HEK293 (cell line): ENCODE results near the gene MPG.

Source experiments
- CTCF ChIA-PET: fragments of 350-600 bp; formaldehyde crosslinking; extraction: SDS; loops from one replicate; lab custom pipeline; 2021; ENCODE audit warnings: antibody characterized with exemption; lab: Yijun Ruan, JAX
- POLR2A ChIA-PET: fragments of 300-600 bp; formaldehyde crosslinking; extraction: SDS; loops from one replicate; lab custom pipeline; 2020; ENCODE audit warnings: antibody characterized with exemption, inconsistent platforms; lab: Yijun Ruan, JAX
- H3K27ac ChIP-seq: fragments of 200-500 bp; sonication (Bioruptor generic); 2 replicates; pipeline ENCODE4 v1.5.1; 2014; ENCODE audit warnings: low read depth, low read length, control low read depth, inconsistent platforms; ENCODE audit errors: extremely low read depth
- H3K36me3 ChIP-seq, 2 experiments: fragments of 200-500 bp in 1 of 2; sonication (Bioruptor generic) in 1 of 2; 1 replicate in 1 of 2; 2 replicates in 1 of 2; pipeline ENCODE4 v1.5.1; 2014 to 2017; ENCODE audit warnings: inconsistent platforms in 2 of 2, low read length in 2 of 2; ENCODE audit not compliant: control insufficient read depth in 2 of 2, insufficient read depth in 1 of 2
- H3K4me1 ChIP-seq: fragments of 200-500 bp; sonication (Bioruptor generic); 2 replicates; pipeline ENCODE4 v1.5.1; 2014; ENCODE audit warnings: mild to moderate bottlenecking, low read length, inconsistent platforms; ENCODE audit not compliant: control insufficient read depth, insufficient read depth
- H3K4me3 ChIP-seq: 2 replicates; pipeline ENCODE4 v1.5.1; 2011; ENCODE audit warnings: low read depth, mild to moderate bottlenecking, control low read depth, low read length, moderate library complexity
- H3K9me3 ChIP-seq: fragments of 200-500 bp; sonication (Bioruptor generic); 2 replicates; pipeline ENCODE4 v1.5.1; 2014; ENCODE audit warnings: low read depth, low read length, inconsistent platforms; ENCODE audit not compliant: control insufficient read depth, insufficient read depth
- GLIS2 ChIP-seq: fragments of 450-650 bp; formaldehyde crosslinking; IDR thresholded peaks from 2 replicates; pipeline ENCODE4 v1.5.1; 2016; ENCODE audit warnings: missing biosample characterization, missing genetic modification characterization
- KLF1 ChIP-seq: fragments of 450-650 bp; formaldehyde crosslinking; IDR thresholded peaks from 2 replicates; pipeline ENCODE4 v1.5.1; 2016; ENCODE audit warnings: missing biosample characterization, missing genetic modification characterization
- KLF10 ChIP-seq: fragments of 450-650 bp; IDR thresholded peaks from 2 replicates; pipeline ENCODE4 v1.5.1; 2018; ENCODE audit warnings: missing biosample characterization, mild to moderate bottlenecking, missing genetic modification characterization
- KLF16 ChIP-seq: fragments of 450-650 bp; formaldehyde crosslinking; IDR thresholded peaks from 2 replicates; pipeline ENCODE4 v1.5.1; 2017; ENCODE audit warnings: missing biosample characterization, missing genetic modification characterization
- KLF8 ChIP-seq: fragments of 450-650 bp; formaldehyde crosslinking; IDR thresholded peaks from 2 replicates; pipeline ENCODE4 v1.5.1; 2016; ENCODE audit warnings: missing biosample characterization, missing genetic modification characterization
- OSR2 ChIP-seq: fragments of 450-650 bp; formaldehyde crosslinking; IDR thresholded peaks from 2 replicates; pipeline ENCODE4 v1.5.1; 2016; ENCODE audit warnings: missing biosample characterization, missing genetic modification characterization
- WT1 ChIP-seq: fragments of 450-650 bp; formaldehyde crosslinking; IDR thresholded peaks from 2 replicates; pipeline ENCODE4 v1.5.1; 2016; ENCODE audit warnings: missing biosample characterization, missing genetic modification characterization
- YY2 ChIP-seq: fragments of 450-650 bp; formaldehyde crosslinking; IDR thresholded peaks from 2 replicates; pipeline ENCODE4 v1.5.1; 2016; ENCODE audit warnings: missing biosample characterization, missing genetic modification characterization
- ZBTB7A ChIP-seq: fragments of 450-650 bp; formaldehyde crosslinking; IDR thresholded peaks from 2 replicates; pipeline ENCODE4 v1.5.1; 2016; ENCODE audit warnings: low read depth, missing biosample characterization, missing genetic modification characterization
- ZEB2 ChIP-seq: fragments of 450-650 bp; formaldehyde crosslinking; IDR thresholded peaks from 2 replicates; pipeline ENCODE4 v1.5.1; 2016; ENCODE audit warnings: missing biosample characterization, missing genetic modification characterization
- ZFHX2 ChIP-seq: fragments of 450-650 bp; formaldehyde crosslinking; conservative IDR thresholded peaks from 2 replicates; pipeline ENCODE4 v1.5.1; 2016; ENCODE audit warnings: missing biosample characterization, missing genetic modification characterization
- ZNF561 ChIP-seq: fragments of 450-650 bp; IDR thresholded peaks from 2 replicates; pipeline ENCODE4 v1.5.1; 2018; ENCODE audit warnings: missing biosample characterization, missing genetic modification characterization, borderline replicate concordance
- ZNF776 ChIP-seq: fragments of 450-650 bp; formaldehyde crosslinking; IDR thresholded peaks from 2 replicates; pipeline ENCODE4 v1.5.0; 2017; ENCODE audit warnings: missing biosample characterization, missing genetic modification characterization, borderline replicate concordance
- TF ChIP-seq, protein P1 (sequence below): fragments of 450-650 bp; formaldehyde crosslinking; IDR thresholded peaks from 2 replicates; pipeline ENCODE4 v1.5.1; 2016; ENCODE audit warnings: missing biosample characterization, missing genetic modification characterization
- TF ChIP-seq, protein P2 (sequence below): fragments of 450-650 bp; formaldehyde crosslinking; IDR thresholded peaks from 2 replicates; pipeline ENCODE4 v1.5.1; 2016; ENCODE audit warnings: missing biosample characterization, missing genetic modification characterization
- TF ChIP-seq, protein P3 (sequence below): fragments of 450-650 bp; formaldehyde crosslinking; IDR thresholded peaks from 2 replicates; pipeline ENCODE4 v1.5.1; 2016; ENCODE audit warnings: missing biosample characterization, missing genetic modification characterization
- TF ChIP-seq, protein P4 (sequence below): fragments of 450-650 bp; formaldehyde crosslinking; IDR thresholded peaks from 2 replicates; pipeline ENCODE4 v1.5.1; 2016; ENCODE audit warnings: missing biosample characterization, missing genetic modification characterization
- TF ChIP-seq, protein P5 (sequence below): fragments of 450-650 bp; formaldehyde crosslinking; IDR thresholded peaks from 2 replicates; pipeline ENCODE4 v1.5.1; 2016; ENCODE audit warnings: missing biosample characterization, missing genetic modification characterization
- TF ChIP-seq, protein P6 (sequence below): fragments of 450-650 bp; formaldehyde crosslinking; IDR thresholded peaks from 2 replicates; pipeline ENCODE4 v1.5.1; 2016; ENCODE audit warnings: missing biosample characterization, missing genetic modification characterization
- TF ChIP-seq, protein P7 (sequence below): fragments of 450-650 bp; IDR thresholded peaks from 2 replicates; pipeline ENCODE4 v1.5.1; 2018; ENCODE audit warnings: missing biosample characterization, missing genetic modification characterization

Gene MPG, protein sequence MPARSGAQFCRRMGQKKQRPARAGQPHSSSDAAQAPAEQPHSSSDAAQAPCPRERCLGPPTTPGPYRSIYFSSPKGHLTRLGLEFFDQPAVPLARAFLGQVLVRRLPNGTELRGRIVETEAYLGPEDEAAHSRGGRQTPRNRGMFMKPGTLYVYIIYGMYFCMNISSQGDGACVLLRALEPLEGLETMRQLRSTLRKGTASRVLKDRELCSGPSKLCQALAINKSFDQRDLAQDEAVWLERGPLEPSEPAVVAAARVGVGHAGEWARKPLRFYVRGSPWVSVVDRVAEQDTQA

DNA sequence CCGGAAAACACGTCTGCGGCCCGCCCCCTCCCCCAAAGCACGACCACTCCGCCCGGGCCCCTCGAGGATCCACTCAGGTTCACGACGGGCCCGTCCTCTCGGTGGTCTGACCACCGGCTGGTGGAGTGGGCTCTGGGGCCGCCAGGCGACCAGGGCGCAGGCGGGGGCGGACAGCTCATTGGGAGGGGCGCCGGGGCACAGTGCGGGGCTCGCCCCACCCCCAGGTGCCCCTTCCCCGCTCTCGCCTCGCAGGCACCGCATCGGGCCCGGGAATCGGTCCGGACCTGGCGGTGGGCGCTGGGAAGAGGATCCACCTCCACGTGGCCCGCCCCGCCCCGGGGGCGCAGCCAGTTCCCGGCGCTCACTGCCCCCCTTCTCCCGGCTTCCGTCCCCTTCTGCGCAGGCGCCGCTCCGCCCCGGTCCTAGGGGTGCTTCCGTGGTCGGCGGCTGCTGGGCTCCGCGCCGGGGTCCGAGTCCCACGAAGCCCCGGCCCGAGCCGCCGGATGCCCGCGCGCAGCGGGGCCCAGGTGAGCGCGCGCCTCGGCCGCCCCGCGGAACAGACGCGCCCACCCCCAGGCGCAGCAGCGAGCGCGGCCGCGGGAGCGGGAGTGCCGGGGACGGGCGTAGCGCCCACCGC lies at the start of gene MPG:
TSS of gene MPG (plus strand) at position 419 of the 637 bp plus-strand sequence. CDS start at position 504, 85 bp downstream.
- POLR2A ChIA-PET, result interaction anchor here (0.6 to 1.4 kb wide), 3 partner anchors 11 to 16 kb away, joined by 3 to 6 read pairs (median 3); no protein-coding TSS in a partner anchor
- Histone ChIP-seq H3K9me3 (no peaks in the 10 kb centered on the region), H3K4me1 (peaks cover 15% of the 10 kb centered on the region), H3K27ac (peak within 1 kb of the TSS; percentile 73; the same call in 1 of the 2 replicates), H3K36me3 (peaks cover 0 to 22% of the 10 kb centered on the region in 2 experiments; a peak in 1 of 3 replicates), H3K4me3 (peak within 1 kb of the TSS; percentile 53)
- CTCF ChIA-PET, result interaction anchor here (0.5 to 2.1 kb wide), 5 partner anchors 13 to 31 kb away, joined by 3 to 11 read pairs (median 6); no protein-coding TSS in a partner anchor
- TF ChIP-seq WT1 (tag by site-specific recombination) (no peak), ZFHX2 (peak; percentile 78), ZNF776 (tag by site-specific recombination) (no peak), GLIS2 (tag by site-specific recombination) (peak; percentile 62), KLF1 (peak; percentile 44), ZEB2 (tag by site-specific recombination) (peak; percentile 23; the same call in 1 of the 2 replicates), KLF16 (tag by site-specific recombination) (peak; percentile 85), KLF8 (tag by site-specific recombination) (peak; percentile 60; the same call in 1 of the 2 replicates), ZNF561 (tag by site-specific recombination) (0 out of 2 replicates have a peak, but pooled peaks have one; percentile 42), ZBTB7A (tag by site-specific recombination) (peak; percentile 71; the same call in 1 of the 2 replicates), OSR2 (tag by site-specific recombination) (peak; percentile 13; the same call in 1 of the 2 replicates), YY2 (no peak), KLF10 (tag by site-specific recombination) (peak; percentile 17; the same call in 1 of the 2 replicates)
- TF ChIP-seq, protein P1, sequence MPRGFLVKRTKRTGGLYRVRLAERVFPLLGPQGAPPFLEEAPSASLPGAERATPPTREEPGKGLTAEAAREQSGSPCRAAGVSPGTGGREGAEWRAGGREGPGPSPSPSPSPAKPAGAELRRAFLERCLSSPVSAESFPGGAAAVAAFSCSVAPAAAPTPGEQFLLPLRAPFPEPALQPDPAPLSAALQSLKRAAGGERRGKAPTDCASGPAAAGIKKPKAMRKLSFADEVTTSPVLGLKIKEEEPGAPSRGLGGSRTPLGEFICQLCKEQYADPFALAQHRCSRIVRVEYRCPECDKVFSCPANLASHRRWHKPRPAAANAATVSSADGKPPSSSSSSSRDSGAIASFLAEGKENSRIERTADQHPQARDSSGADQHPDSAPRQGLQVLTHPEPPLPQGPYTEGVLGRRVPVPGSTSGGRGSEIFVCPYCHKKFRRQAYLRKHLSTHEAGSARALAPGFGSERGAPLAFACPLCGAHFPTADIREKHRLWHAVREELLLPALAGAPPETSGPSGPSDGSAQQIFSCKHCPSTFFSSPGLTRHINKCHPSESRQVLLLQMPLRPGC (tag by site-specific recombination), result no peak
- TF ChIP-seq, protein P2, sequence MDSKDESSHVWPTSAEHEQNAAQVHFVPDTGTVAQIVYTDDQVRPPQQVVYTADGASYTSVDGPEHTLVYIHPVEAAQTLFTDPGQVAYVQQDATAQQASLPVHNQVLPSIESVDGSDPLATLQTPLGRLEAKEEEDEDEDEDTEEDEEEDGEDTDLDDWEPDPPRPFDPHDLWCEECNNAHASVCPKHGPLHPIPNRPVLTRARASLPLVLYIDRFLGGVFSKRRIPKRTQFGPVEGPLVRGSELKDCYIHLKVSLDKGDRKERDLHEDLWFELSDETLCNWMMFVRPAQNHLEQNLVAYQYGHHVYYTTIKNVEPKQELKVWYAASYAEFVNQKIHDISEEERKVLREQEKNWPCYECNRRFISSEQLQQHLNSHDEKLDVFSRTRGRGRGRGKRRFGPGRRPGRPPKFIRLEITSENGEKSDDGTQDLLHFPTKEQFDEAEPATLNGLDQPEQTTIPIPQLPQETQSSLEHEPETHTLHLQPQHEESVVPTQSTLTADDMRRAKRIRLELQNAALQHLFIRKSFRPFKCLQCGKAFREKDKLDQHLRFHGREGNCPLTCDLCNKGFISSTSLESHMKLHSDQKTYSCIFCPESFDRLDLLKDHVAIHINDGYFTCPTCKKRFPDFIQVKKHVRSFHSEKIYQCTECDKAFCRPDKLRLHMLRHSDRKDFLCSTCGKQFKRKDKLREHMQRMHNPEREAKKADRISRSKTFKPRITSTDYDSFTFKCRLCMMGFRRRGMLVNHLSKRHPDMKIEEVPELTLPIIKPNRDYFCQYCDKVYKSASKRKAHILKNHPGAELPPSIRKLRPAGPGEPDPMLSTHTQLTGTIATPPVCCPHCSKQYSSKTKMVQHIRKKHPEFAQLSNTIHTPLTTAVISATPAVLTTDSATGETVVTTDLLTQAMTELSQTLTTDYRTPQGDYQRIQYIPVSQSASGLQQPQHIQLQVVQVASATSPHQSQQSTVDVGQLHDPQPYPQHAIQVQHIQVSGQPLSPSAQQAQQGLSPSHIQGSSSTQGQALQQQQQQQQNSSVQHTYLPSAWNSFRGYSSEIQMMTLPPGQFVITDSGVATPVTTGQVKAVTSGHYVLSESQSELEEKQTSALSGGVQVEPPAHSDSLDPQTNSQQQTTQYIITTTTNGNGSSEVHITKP (tag by site-specific recombination), result peak; percentile 59
- TF ChIP-seq, protein P3, sequence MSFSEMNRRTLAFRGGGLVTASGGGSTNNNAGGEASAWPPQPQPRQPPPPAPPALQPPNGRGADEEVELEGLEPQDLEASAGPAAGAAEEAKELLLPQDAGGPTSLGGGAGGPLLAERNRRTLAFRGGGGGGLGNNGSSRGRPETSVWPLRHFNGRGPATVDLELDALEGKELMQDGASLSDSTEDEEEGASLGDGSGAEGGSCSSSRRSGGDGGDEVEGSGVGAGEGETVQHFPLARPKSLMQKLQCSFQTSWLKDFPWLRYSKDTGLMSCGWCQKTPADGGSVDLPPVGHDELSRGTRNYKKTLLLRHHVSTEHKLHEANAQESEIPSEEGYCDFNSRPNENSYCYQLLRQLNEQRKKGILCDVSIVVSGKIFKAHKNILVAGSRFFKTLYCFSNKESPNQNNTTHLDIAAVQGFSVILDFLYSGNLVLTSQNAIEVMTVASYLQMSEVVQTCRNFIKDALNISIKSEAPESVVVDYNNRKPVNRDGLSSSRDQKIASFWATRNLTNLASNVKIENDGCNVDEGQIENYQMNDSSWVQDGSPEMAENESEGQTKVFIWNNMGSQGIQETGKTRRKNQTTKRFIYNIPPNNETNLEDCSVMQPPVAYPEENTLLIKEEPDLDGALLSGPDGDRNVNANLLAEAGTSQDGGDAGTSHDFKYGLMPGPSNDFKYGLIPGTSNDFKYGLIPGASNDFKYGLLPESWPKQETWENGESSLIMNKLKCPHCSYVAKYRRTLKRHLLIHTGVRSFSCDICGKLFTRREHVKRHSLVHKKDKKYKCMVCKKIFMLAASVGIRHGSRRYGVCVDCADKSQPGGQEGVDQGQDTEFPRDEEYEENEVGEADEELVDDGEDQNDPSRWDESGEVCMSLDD, result peak; percentile 65
- TF ChIP-seq, protein P4, sequence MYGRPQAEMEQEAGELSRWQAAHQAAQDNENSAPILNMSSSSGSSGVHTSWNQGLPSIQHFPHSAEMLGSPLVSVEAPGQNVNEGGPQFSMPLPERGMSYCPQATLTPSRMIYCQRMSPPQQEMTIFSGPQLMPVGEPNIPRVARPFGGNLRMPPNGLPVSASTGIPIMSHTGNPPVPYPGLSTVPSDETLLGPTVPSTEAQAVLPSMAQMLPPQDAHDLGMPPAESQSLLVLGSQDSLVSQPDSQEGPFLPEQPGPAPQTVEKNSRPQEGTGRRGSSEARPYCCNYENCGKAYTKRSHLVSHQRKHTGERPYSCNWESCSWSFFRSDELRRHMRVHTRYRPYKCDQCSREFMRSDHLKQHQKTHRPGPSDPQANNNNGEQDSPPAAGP (tag by site-specific recombination), result 0 out of 2 replicates have a peak, but pooled peaks have one; percentile 33
- TF ChIP-seq, protein P5, sequence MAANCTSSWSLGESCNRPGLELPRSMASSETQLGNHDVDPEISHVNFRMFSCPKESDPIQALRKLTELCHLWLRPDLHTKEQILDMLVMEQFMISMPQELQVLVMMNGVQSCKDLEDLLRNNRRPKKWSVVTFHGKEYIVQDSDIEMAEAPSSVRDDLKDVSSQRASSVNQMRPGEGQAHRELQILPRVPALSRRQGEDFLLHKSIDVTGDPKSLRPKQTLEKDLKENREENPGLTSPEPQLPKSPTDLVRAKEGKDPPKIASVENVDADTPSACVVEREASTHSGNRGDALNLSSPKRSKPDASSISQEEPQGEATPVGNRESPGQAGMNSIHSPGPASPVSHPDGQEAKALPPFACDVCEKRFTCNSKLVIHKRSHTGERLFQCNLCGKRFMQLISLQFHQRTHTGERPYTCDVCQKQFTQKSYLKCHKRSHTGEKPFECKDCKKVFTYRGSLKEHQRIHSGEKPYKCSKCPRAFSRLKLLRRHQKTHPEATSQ, result 0 out of 2 replicates have a peak, but pooled peaks have one; percentile 36
- TF ChIP-seq, protein P6, sequence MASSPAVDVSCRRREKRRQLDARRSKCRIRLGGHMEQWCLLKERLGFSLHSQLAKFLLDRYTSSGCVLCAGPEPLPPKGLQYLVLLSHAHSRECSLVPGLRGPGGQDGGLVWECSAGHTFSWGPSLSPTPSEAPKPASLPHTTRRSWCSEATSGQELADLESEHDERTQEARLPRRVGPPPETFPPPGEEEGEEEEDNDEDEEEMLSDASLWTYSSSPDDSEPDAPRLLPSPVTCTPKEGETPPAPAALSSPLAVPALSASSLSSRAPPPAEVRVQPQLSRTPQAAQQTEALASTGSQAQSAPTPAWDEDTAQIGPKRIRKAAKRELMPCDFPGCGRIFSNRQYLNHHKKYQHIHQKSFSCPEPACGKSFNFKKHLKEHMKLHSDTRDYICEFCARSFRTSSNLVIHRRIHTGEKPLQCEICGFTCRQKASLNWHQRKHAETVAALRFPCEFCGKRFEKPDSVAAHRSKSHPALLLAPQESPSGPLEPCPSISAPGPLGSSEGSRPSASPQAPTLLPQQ (tag by site-specific recombination), result peak; percentile 39; the same call in 1 of the 2 replicates
- TF ChIP-seq, protein P7, sequence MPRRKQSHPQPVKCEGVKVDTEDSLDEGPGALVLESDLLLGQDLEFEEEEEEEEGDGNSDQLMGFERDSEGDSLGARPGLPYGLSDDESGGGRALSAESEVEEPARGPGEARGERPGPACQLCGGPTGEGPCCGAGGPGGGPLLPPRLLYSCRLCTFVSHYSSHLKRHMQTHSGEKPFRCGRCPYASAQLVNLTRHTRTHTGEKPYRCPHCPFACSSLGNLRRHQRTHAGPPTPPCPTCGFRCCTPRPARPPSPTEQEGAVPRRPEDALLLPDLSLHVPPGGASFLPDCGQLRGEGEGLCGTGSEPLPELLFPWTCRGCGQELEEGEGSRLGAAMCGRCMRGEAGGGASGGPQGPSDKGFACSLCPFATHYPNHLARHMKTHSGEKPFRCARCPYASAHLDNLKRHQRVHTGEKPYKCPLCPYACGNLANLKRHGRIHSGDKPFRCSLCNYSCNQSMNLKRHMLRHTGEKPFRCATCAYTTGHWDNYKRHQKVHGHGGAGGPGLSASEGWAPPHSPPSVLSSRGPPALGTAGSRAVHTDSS (tag by site-specific recombination), result no peak
